ENCODE measurements around the gene SLC6A8.
A peak's percentile ranks its signal among the peaks of the same experiment; 100 is the strongest.

SLC6A8 gene

DNA sequence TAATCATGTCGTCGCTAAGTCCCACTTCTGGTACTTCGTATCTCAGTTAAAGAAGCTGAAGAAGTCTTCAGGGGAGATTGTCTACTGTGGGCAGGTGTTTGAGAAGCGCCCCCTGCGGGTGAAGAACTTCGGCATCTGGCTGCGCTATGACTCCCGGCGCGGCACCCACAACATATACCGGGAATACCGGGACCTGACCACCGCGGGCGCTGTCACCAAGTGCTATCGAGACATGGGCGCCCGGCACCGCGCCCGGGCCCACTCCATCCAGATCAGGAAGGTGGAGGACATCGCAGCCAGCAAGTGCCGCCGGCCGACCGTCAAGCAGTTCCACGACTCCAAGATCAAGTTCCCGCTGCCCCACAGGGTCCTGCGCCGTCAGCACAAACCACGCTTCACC lies 25.5 kb upstream of the SLC6A8 start:
- TF ChIP-seq EP300 (IDR thresholded peaks at IDR 0.05; ENCODE audit: borderline replicate concordance) (no peak), RAD21 (IDR thresholded peaks at IDR 0.05; ENCODE audit: low read depth) (0 out of 2 replicates have a peak, but pooled peaks have one; percentile 4)

DNA sequence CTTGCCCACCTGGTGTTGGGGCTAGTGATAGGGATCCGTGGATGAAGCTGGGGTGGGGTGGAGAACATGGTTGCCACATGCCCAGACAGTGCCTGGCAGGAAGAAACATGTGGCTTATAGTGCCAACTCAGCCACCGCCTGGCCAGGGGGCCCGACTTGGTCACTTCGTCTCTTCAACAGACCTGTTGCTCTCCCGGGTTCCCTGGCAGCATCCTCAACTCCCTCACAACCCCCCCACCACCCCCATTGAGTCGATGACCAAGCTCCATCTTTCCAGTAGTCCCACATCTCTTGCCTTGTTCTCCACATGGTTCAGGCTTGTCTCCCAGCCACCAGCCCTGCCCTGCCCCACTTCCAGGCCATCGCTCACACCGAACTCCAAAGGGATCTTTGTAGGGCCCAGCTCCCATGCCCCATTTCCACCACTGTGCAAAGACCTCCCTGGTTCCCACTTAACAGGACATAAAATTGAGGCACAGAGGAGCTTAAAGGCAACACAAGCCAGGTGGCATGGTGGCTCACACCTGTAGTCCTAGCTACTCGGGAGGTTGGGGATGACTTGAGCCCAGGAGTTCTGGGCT lies 21.9 kb upstream of the SLC6A8 start:
- TF ChIP-seq, protein P1, sequence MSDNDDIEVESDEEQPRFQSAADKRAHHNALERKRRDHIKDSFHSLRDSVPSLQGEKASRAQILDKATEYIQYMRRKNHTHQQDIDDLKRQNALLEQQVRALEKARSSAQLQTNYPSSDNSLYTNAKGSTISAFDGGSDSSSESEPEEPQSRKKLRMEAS (IDR thresholded peaks at IDR 0.05), result no peak
- TF ChIP-seq CEBPB (IDR thresholded peaks at IDR 0.05) (no peak), ZBTB7A (IDR thresholded peaks at IDR 0.05; ENCODE audit: low read depth) (no peak), EGR1 (IDR thresholded peaks at IDR 0.05) (no peak), RAD21 (IDR thresholded peaks at IDR 0.05; ENCODE audit: low read depth) (no peak), TCF12 (IDR thresholded peaks at IDR 0.05; ENCODE audit: low read depth) (no peak), TEAD4 (IDR thresholded peaks at IDR 0.05) (no peak), CREB1 (IDR thresholded peaks at IDR 0.05; ENCODE audit: low read depth) (no peak), EP300 (IDR thresholded peaks at IDR 0.05; ENCODE audit: borderline replicate concordance) (no peak), NFIC (IDR thresholded peaks at IDR 0.05) (no peak), YY1 (IDR thresholded peaks at IDR 0.05; ENCODE audit: low read depth) (no peak), FOXM1 (IDR thresholded peaks at IDR 0.05; ENCODE audit: borderline replicate concordance, low read depth) (no peak)
- TF ChIP-seq, protein P2, sequence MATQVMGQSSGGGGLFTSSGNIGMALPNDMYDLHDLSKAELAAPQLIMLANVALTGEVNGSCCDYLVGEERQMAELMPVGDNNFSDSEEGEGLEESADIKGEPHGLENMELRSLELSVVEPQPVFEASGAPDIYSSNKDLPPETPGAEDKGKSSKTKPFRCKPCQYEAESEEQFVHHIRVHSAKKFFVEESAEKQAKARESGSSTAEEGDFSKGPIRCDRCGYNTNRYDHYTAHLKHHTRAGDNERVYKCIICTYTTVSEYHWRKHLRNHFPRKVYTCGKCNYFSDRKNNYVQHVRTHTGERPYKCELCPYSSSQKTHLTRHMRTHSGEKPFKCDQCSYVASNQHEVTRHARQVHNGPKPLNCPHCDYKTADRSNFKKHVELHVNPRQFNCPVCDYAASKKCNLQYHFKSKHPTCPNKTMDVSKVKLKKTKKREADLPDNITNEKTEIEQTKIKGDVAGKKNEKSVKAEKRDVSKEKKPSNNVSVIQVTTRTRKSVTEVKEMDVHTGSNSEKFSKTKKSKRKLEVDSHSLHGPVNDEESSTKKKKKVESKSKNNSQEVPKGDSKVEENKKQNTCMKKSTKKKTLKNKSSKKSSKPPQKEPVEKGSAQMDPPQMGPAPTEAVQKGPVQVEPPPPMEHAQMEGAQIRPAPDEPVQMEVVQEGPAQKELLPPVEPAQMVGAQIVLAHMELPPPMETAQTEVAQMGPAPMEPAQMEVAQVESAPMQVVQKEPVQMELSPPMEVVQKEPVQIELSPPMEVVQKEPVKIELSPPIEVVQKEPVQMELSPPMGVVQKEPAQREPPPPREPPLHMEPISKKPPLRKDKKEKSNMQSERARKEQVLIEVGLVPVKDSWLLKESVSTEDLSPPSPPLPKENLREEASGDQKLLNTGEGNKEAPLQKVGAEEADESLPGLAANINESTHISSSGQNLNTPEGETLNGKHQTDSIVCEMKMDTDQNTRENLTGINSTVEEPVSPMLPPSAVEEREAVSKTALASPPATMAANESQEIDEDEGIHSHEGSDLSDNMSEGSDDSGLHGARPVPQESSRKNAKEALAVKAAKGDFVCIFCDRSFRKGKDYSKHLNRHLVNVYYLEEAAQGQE (IDR thresholded peaks at IDR 0.05; ENCODE audit: low read depth), result no peak
- TF ChIP-seq, protein P3, sequence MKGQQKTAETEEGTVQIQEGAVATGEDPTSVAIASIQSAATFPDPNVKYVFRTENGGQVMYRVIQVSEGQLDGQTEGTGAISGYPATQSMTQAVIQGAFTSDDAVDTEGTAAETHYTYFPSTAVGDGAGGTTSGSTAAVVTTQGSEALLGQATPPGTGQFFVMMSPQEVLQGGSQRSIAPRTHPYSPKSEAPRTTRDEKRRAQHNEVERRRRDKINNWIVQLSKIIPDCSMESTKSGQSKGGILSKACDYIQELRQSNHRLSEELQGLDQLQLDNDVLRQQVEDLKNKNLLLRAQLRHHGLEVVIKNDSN (IDR thresholded peaks at IDR 0.05), result no peak

DNA sequence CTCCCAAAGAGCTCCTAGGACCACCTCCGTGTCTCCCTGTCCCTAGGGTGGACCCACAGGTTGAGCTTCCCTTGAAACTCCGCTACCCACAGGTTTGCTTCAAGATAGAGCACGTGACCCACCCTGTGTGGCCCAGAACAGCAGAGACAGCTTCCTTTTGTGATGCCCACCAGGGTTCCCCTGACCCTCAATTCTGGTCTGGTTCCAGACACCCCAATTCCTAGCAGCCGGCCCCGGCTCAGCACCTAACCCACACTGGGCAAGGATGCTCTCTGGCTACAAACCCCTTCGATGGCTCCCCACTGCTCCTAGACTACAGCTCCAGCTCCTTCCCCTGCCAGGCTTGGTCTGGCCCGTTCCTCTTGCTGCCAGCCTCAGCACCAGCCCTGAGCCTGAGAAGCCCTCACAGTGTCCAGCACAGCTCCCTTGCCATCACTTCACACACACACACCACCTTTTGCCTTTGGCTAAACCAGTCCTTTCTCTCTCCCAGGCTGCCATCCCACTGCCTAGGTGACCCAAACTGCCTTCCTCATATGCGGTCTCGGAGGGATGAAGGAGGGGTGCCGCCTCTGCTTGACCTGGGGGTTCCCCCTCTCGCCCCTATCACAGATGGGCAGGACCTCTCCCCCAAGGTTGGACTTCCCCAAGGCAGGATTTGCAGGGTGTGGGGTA lies 20.3 kb upstream of the SLC6A8 start:
- no peak for TF ChIP-seq ZBTB7A (IDR thresholded peaks at IDR 0.05; ENCODE audit: low read depth)
- TF ChIP-seq EP300 (IDR thresholded peaks at IDR 0.05; ENCODE audit: borderline replicate concordance), result no peak
- no peak for TF ChIP-seq CEBPB (IDR thresholded peaks at IDR 0.05)
- TF ChIP-seq EGR1 (IDR thresholded peaks at IDR 0.05), result no peak
- no peak for TF ChIP-seq TEAD4 (IDR thresholded peaks at IDR 0.05)
- no peak for TF ChIP-seq TAF1 (IDR thresholded peaks at IDR 0.05; ENCODE audit: low read depth)
- TF ChIP-seq, protein P2 (IDR thresholded peaks at IDR 0.05; ENCODE audit: low read depth), result no peak
- no peak for TF ChIP-seq TCF12 (IDR thresholded peaks at IDR 0.05; ENCODE audit: low read depth)
- TF ChIP-seq FOXM1 (IDR thresholded peaks at IDR 0.05; ENCODE audit: borderline replicate concordance, low read depth), result no peak
- TF ChIP-seq, protein P1 (IDR thresholded peaks at IDR 0.05), result no peak
- TF ChIP-seq RAD21 (IDR thresholded peaks at IDR 0.05; ENCODE audit: low read depth), result no peak
- TF ChIP-seq NFIC (IDR thresholded peaks at IDR 0.05), result no peak
- TF ChIP-seq YY1 (IDR thresholded peaks at IDR 0.05; ENCODE audit: low read depth), result no peak
- TF ChIP-seq, protein P3 (IDR thresholded peaks at IDR 0.05), result no peak

DNA sequence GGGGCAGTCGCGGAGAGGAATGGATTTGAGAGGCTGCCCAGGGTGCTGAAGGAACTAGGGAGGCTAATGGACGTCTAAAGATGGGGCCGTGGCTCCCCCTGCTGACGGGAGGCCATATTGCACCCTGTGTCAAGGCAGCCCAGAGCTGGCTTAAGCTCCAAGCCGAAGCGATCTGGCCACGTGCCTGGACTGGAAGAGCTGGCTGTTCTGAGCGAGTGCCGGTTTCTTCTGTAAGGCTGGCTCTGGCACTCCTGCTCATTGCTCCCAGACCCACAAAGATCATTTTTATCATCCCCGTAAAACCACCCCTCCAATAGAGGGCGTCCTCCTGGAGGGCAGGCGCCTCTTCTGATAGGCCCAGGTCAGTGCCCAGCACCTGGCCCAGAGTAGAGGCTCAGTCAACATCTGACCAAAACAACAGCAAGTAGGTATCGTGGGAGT lies 19.8 kb upstream of the SLC6A8 start:
- TF ChIP-seq, protein P2 (IDR thresholded peaks at IDR 0.05; ENCODE audit: low read depth), result peak; percentile 29; the same call in 1 of the 2 replicates
- TF ChIP-seq, protein P3 (IDR thresholded peaks at IDR 0.05), result peak; percentile 75
- TF ChIP-seq RAD21 (IDR thresholded peaks at IDR 0.05; ENCODE audit: low read depth) (peak; percentile 78), EP300 (IDR thresholded peaks at IDR 0.05; ENCODE audit: borderline replicate concordance) (no peak), YY1 (IDR thresholded peaks at IDR 0.05; ENCODE audit: low read depth) (0 out of 2 replicates have a peak, but pooled peaks have one; percentile 24), CREB1 (IDR thresholded peaks at IDR 0.05; ENCODE audit: low read depth) (no peak)
- TF ChIP-seq, protein P1 (IDR thresholded peaks at IDR 0.05), result peak; percentile 65; the same call in 1 of the 2 replicates

All from Ishikawa (cell line).